HG02852 (cell line): ENCODE results near the gene NR1D1.
A peak's percentile ranks its signal among the peaks of the same experiment; 100 is the strongest.

Source experiments
- ATAC-seq: cut with Tn5 transposase; IDR thresholded peaks from one replicate; pipeline ENCODE4 v1.9.1; 2021; ENCODE audit warnings: mild to moderate bottlenecking, moderate library complexity; ENCODE audit not compliant: unreplicated experiment

NR1D1 gene

DNA sequence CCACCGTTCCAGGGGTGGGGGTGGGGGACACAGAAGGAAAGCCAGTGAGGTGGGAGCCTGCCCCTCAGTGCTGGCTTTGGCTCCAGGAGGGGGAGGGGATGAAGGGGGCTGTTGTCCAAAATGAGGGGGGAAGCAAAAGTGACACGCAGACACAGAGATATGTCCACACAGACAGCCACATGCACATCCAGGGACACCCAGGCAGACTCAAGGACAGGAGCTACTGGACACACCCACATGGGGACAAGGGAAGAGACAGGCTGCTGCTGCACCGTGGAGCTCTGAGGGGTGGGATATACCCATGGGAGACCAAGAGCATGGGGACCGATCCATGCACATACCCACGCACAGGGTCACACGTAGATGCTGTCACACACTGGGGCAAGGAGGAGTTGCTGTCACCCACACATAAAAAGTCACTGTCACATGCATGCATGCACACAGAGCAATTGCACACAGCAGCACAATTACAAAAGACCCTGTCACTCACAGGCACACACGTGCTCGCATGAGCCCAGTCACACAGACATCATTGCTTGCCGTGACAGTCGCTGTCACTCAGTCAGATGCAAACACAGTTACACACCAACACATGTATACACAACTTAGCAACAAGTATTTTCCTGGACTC lies 36.4 kb downstream of the NR1D1 start:
- no peak for ATAC-seq

DNA sequence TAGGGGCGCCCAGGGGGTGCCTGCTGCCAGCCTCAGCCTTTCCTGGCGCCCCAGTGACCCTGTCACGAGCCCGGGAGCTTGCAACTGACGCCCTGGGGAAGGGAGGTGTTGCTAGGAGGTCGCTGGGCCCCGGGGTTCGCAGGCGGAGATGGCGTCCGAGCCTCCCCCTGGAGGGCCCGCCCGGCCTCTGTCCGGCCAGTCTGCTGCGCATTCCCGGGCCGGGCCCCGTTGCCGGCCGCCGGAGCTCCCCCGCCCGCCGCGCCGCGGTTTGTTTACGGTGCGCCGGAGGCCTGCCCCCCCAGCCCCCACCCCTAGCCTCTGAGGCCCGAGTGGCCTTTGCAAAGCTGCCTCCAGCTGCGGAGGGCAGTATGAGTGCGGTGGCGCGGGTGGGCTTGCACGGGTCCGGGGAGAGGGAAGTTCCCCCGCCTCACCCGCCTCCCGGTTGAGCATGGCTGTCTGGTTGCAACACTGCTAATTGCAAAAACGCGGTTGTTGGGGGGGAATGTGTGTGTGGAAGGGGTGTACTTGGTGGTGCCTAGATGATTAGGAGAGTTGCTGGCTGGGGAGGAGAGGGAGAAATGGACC lies 37.1 kb downstream of the NR1D1 start:
- no peak for ATAC-seq

DNA sequence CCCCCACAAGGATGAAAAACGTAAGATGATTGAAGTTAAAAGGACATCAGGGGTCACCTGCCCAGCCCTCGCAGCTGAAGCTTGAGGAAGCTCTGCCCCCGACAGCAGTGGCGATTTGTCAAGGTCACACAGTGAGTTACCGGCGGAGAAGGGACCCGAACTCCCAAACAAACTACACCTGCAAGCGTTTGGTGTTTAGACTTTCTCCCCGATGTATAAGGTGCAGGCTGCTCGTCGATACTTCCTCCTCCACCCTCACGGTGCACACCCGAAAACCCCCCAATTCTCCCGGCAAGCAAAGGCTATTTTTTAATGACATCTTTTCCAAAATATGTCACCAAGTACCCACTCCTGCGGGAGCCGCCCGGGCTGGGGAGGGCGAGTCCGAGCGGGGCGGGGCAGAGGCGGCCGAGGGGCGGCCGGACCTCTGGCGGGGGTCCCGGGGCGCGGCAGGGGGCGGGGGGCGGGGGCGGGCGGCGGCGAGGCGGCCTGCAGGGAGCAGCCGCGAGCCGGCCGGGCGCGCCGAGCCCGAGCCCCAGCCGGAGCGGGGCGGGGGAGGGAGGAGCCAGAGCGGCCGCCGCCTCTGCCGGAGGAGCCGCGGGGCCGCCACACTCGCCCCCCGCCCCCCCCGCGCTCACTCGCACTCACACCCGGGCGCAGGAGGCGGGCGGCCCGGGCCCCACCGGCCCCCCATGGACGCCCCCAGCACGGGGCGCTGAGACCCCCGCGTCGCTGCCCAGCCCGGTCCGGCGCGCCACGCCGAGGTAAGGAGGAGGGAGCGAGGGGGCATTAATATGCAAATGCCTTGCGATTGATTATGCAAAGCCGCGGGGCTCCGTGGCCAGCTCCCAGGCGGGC lies 37.8 kb downstream of the NR1D1 start, which contains the start of gene THRA:
Gene THRA, plus strand, starts transcription at position 637 of the 858 bp plus-strand sequence. CDS start 11,524 bp downstream, outside the sequence.
- ATAC-seq = peak; percentile 66

DNA sequence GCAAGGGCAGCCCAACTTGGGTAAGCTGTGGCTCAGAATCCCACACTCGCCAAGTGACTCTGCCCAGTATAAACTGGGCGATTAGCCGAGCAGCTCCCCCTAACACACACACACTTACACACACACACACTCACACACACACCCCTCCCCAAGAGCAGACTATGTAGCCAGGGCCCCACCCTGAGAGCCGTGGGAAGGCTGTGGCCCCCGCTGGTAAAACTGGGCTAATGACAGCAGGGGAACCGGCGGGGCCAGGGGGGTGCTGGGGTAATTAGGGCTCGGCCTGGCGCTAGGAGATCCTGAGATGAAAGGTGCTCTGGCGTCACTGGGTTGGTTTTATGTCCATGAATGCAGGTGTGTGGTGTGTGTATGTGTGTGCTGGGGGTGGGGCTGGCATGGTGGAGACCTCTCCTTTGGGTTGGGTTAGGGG lies 38.8 kb downstream of the NR1D1 start:
- ATAC-seq = no peak

DNA sequence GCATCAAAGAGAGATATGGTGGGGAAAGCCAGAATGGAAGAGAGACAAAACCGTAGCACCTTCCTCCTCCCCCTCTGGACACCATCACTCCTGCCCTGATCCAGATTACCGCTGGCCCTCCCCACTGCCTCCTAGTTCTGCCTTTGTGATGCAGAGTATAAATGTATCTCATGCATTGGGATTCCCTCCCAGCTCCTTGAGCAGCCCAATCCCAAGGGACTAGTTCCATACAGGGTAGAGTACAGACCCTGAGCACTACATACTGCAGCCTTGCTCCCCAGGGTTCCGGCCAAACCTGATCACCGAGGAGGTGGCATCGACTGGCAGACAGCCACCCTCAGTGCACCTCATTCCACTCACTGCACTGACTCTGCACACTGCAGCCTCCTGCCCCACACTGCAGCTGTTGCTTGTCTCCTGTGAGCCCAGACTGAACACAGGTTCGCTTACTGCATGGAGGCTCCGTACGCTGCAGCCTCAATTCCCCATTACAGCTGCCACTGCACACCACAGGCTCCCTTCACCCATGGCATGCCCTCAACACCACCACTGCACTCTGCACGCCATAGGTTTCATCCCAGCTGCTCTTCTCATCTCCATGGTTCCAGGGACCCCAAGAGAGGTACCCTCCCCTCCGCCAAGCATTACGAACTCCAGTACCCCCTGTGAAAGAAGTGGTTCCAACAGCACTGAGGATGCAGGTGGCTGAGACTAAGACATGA lies 39.3 kb downstream of the NR1D1 start:
- no peak for ATAC-seq

DNA sequence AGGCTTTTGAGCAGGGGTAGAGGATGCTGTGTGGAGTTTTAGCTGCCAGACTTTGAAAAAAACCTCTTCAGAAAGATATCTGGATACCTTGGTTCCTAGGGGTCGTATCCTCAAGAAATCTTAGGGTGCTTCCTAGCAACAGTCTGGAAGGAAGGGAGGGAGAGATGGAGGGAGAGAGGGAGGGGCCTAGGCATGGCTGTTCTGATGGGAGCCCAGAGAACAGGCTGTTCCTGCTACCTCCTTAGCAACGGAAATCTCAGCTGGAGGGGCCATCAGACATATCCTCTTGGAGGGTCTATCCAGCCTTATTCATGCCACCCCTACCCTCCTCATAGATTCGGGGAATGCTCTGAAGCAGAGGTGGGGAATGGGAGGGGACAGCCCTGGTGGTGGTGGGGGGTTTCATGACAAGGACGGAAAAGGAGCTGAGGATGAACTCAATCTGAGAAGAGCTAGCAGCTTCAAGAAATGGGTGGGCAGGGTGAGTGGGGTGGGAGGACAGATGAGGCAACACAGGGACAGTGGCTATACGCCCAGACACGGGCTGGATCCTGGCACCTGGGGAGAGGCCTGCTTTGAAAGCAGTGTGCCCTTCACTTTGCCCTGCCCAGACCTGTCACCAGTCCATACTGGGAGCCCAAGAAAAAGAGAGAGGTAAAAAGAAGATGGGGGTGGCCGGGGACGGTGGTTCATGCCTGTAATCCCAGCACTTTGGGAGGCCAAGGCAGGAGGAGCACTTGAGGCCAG lies 40.5 kb downstream of the NR1D1 start:
- no peak for ATAC-seq

DNA sequence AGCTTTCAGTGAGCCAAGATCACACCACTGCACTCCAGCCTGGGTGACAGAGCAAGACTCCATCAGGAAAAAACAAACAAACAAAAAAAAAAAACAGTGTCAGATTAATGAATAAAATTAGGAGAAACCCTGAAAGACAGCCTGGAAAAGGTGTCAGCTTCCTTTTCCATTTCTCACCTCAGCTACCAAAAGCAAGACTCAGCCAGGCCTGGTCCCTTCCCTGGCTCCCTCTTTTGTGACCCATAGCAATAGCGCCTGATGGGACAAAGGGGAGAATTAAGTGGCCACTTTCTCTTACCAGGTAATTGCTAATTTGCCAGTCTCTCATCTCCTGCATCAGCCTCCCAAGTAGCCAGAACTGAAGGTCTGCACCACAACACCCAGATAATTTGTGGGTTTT lies 41.5 kb downstream of the NR1D1 start:
- ATAC-seq = no peak

DNA sequence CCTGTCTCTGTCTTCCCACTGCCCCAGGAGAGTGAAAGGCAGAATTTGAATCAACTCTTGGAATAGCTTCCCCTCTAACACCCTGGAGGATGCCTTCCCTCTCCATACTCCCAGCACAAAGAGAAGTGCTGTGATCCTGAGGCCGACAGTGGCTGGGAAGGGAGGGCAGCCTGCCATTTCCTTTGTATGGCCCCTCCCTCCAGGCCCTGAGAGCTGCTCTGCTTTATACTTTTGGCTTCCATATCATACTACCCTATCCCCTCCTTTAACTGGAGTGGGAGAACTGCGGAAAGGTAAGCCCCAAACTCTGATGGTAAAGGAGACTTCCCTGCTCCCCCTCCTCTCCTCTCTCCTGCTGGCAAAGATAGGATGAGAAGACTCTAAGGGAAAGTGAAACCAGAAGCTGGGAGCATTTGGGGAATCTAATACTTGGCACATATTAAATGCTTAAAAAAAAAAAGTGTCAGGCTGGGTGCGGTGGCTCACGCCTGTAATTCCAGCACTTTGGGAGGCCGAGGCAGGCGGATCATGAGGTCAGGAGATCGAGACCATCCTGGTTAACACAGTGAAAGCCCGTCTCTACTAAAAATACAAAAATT lies 42.1 kb downstream of the NR1D1 start:
- ATAC-seq = no peak

DNA sequence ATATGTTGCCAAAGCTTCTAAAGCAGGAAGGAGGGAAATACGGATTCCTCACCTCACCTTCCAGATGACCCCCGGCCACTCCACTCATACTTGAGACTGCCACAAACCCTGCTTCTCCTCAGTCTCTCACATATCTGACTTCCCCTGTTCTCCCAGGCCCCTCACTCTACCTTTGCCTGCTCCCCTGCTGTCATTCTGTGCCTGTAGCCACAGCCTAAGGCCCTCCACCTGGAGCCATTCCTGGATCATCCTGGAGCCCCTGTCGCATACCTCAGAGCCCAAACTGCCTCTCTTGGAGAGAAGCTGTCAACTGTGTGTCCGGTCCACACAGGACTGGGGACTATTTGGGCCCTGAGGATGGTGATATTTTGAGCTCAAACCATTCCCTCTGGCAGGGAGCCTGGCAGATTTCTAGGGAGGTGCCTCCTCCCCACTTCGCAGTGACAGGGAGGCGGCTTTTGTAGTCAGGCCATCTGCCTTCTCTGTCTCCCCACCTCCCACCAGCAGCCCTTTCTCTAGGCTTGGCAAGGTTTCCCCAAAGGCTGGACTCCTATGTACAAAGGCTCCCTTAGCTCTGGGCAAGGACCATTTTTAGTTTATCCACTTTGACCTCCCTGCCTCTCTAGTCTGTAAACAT lies 43.9 kb downstream of the NR1D1 start:
- ATAC-seq = no peak
